ENCODE measurements around the gene ALPG.
"Not testable (repeated sequence)": the region's sequence is repeated elsewhere in the genome, so short reads cannot be mapped to it uniquely, and the experiment has no call there.

Gene ALPG

GRCh38 chr2:232398293-232399034 is 8.2 kb upstream of the ALPG start:
- DNase-seq = no peak

GRCh38 chr2:232400256-232401015 is 6.2 kb upstream of the ALPG start:
- DNase-seq = no peak

GRCh38 chr2:232402518-232402917 is 4.1 kb upstream of the ALPG start:
- DNase-seq = no peak

GRCh38 chr2:232405943-232406510 is 617 bp upstream of the ALPG start:
- no peak for DNase-seq

GRCh38 chr2:232407428-232408150 is 945 bp downstream of the ALPG start:
- not testable (repeated sequence) for DNase-seq

- DNase-seq = not testable (repeated sequence)
These were observed 1.6 kb downstream of the ALPG start for GRCh38 chr2:232408269-232408668.

- DNase-seq = not testable (repeated sequence)
These were observed 3.0 kb downstream of the ALPG start for GRCh38 chr2:232409617-232410016.

- DNase-seq = no peak
These were observed 3.7 kb downstream of the ALPG start for GRCh38 chr2:232410238-232410900.

GRCh38 chr2:232411901-232412629 is 5.4 kb downstream of the ALPG start:
- no peak for DNase-seq

GRCh38 chr2:232412986-232413385 is 6.3 kb downstream of the ALPG start:
- DNase-seq = no peak

- no peak for DNase-seq
These were observed 8.6 kb downstream of the ALPG start for GRCh38 chr2:232415138-232415690.

GRCh38 chr2:232415736-232416520 is 9.3 kb downstream of the ALPG start:
- no peak for DNase-seq

GRCh38 chr2:232416521-232417470 is 10.2 kb downstream of the ALPG start:
- DNase-seq = no peak

- DNase-seq = no peak
These were observed 10.8 kb downstream of the ALPG start for GRCh38 chr2:232417489-232417888.

GRCh38 chr2:232418056-232418455 is 11.4 kb downstream of the ALPG start:
- DNase-seq = no peak

- DNase-seq = no peak
These were observed 12.0 kb downstream of the ALPG start for GRCh38 chr2:232418466-232419244.

GRCh38 chr2:232419245-232420072 is 12.8 kb downstream of the ALPG start:
- DNase-seq = no peak

GRCh38 chr2:232420073-232420454 is 13.4 kb downstream of the ALPG start:
- no peak for DNase-seq
